Kidney tubule cell (primary cell): ENCODE results near the gene KLK6.
A peak's percentile ranks its signal among the peaks of the same experiment; 100 is the strongest.

Experiments
- DNase-seq: peaks from one replicate; pipeline ENCODE4 v3.0.0-alpha.2; 2018; ENCODE audit warnings: low spot score

Gene KLK6

DNA sequence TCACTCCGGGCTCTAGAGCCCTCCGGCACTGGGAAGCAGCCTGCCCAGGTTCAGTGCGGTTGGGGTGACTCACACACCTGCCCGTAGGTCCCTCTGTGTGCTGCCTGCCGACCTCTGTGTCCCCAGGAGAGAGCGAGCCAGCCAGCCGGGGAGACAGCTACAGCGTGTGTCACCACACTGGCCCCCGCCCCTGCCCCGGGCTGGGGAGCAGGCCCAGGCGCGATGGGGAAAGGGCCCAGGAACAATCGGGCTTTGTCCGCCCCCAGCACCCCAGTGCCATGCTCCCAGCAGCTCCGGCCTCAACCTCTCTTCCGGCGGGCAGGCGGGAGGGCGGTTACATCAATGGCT is at the start of gene KLK6:
KLK6 (minus strand) TSS at position 179 of the 348 bp plus-strand sequence. CDS start 1,487 bp downstream, outside the sequence.
- peak; percentile 79 for DNase-seq

- no peak for DNase-seq
These were observed 49.6 kb upstream of the KLK6 start for GRCh38 chr19:51018745-51019543.

GRCh38 chr19:51016798-51017683 is 47.6 kb upstream of the KLK6 start:
- DNase-seq = peak; percentile 56

DNA sequence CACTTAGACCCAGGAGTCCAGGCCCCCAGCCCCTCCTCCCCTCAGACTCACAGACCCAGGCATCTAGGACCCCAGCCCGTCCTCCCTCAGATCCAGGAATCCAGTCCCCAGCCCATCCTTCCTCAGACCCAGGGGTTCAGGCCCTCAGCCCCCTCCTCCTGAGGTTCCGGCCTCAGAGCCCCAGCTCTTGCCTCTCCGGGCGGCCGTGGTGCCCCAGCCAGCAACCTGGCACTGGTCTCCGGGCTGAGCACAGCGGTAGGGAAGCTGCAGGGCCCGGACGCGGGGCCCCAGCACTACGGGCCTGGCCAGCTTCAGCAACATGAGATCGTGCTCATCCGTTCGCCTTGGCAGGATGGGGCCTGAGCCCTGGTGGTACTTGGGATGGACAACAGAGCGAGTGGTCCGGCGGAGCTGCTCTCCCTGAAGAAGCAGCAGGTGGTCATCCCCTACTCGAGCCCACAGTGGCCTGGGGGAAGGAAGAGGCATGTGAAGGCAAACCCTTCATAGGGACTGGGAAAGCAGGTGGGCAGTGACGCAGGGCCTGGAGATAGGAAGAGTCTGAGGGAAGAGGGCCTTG is 46.4 kb upstream of the KLK6 start:
- no peak for DNase-seq

- DNase-seq = no peak
These were observed 44.9 kb upstream of the KLK6 start for GRCh38 chr19:51014242-51014641.

- peak; percentile 68 for DNase-seq
These were observed 43.3 kb upstream of the KLK6 start for GRCh38 chr19:51012661-51013190.

DNA sequence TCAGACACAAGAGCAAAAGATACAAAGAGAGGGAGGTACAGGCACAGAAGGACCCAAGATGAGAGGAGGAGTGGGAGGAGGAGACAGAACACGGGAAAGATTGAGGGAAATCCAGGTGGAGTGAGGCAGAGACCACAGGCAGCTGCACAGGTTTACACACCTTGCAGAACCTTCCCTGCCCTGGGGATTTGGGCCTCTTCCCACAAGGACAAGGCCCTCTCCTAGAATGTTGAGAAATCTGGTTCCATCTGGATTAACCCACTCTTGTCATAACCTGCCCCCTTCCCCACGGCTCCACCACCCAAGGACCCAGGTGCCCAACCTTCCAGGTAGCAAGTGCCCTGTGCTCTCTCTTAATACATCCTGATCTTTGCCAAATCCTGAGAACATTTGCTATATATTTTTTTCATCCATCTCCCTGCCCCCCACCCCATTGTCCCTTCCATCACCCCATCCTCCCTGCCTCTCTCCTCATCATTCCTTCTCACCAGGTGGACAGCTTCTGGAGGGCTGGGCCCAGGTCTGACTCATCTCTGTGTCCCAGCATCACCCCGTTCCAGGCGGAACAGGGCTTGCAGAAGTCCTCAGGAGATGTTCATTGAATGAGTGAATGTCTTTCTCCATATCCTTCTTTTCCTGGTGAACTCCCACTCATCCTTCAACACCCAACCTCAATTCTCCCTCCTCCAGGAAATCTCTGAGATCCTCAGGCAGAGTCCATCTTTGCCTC is 40.8 kb upstream of the KLK6 start:
- no peak for DNase-seq

DNA sequence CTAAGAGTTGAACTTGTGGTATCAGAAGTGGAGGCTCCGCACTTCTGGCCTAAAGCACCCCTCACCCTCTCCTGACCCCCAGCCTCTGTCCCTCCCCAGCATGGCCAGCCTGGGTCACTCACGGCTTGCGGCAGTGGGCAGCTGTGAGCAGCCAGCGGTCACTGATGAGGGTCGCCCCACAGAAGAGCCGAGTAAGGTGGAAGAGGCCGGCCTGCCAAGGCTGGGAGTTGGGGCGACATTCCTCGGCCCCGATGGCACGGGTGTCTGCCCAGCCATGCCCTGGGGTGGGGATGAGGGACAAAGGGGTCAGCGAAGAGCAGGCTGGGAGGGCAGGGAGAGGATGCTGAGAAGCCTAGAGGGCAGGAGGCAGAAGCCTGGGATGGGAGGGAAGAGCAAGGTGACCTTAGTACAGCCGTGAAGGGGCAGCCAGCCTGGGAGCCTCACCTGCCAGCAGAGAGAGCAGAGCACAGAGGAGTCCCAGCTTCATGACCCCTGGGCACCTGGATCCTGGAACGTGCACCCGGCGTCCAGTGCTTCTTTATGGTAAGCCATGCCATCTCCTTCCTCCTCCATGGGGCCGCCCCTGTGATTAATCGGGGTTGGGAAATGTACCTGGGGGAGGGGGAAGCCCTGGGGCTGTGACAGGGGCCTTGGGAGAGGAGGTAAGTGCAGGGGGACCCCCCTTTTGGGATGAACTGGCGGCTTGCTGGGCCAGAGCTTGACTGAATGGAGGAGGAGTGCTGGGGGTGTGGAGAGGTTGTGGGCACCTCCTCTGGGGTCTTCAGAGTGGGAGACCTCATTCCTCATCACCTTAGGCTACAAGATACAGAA is 39.9 kb upstream of the KLK6 start:
- DNase-seq = no peak

GRCh38 chr19:51007488-51007887 is 38.1 kb upstream of the KLK6 start:
- no peak for DNase-seq

DNA sequence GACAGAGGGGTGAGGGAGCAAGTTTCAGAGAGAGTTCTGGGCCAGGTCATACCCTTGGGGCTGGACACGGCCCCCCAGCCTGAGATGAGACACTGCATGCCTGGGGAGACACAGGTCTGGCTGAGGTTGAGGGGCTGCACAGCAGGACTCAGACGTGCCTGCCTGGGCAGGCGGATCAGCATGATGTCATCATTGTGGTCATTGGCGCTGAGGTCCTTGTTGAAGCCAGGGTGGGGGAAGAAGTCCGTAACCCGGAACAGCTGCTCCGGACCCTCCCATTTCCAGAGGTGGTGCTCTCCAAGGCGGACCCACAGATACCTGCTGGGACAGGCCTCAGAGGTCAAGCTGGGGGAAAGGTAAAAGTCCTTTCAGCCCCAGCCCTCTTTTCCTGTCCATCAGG is 37.0 kb upstream of the KLK6 start:
- DNase-seq = no peak

DNA sequence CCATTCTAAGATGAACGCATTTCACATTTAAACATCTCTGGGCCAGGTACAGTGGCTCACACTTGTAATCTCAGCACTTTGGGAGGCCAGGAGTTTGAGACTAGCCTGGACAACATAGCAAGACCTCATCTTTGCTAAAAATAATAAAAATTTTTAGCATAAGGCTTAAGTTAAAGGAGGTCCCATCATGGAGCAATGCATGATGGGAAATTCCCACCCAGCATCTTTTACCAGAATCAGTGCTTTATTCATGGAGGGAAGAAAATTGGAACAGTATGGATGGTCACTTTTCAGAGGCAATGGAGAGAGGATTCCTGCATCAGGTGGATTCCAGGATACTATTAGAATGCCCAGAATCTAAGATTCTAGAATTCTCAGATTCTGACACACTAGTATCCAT is 35.9 kb upstream of the KLK6 start:
- no peak for DNase-seq

DNA sequence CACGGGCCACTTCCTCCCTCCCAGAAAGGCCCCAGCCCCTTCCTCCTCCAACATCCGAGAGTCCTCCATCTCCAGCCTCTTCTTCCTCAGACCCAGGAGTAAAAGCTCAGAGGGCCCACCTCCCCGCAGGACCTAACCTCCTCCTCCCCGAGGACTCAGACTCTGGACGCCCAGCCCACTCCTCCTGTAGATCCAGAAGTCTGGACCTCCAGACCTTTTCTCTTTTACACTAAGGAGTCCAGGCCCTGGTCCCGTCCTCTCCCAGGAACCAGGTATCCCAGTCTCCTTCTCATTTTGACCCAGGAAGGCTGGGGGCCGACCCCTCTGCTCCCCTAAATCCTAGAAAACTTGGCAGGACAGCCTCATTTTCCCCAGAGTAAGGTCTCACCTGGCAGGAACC is 33.9 kb upstream of the KLK6 start:
- no peak for DNase-seq

DNA sequence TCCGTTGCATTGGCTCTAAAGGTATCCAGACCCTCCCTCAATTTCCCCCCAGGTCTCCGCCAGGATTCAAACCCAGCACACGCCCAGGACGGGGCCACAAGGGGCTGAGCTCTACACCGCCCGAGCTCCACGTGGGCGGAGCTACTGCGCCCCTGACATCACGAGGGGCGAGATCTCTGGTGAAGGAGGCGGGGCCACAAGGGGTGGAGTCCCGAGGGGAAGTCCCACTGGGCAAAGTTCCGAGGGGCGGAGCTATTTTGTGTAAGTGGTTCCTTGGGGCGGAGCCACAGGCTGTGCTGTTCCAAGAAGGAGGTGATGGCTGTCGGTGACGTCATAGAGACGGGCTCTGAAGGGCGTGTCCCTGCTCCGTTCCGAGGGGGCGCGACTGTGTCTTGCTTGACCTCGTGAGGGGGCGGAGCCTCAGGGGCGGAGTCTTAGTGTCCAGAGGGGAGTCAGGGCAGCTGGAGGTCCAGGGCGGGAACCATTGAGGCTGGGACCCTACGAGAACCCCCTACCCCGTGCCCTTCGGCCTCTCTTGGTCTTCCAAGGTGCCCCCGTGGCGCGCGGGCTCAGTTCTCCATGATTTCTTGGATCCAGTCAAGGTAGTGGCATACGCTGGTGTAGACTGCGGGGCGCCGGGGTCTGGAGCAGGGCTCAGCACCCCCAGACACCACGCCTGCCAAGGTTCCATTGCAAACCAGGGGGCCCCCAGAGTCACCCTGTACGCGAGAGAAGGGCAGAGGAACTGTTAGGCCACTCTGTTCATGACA is 33.3 kb upstream of the KLK6 start:
- DNase-seq = peak; percentile 29

- no peak for DNase-seq
These were observed 32.7 kb upstream of the KLK6 start for GRCh38 chr19:51002089-51002532.

GRCh38 chr19:51001515-51001914 is 32.1 kb upstream of the KLK6 start, which contains the start of gene KLK8:
TSS of gene KLK8 (minus strand) at chr19:51001604. CDS start at chr19:51001167, 437 bp downstream.
- no peak for DNase-seq

- DNase-seq = no peak
These were observed 31.6 kb upstream of the KLK6 start for GRCh38 chr19:51000981-51001380.

DNA sequence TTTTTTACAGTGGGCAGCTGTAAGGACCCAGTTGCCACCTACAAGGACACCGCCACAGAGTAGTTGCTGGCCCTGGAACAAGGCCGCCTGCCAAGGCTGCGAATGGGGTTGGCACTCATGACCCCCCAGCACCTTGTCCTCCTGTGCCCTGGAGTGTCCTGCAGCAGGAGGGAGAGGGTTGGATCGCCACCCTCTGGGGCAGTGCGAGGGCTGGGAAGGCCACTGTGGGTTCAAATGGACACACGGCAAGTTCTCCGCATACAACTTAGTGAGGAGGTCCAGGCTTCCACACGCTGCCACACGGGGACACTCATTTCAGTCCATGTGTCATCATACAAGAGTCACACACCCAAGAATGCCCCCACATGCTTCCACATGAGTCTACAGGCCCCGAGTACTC is 31.0 kb upstream of the KLK6 start:
- DNase-seq = no peak

DNA sequence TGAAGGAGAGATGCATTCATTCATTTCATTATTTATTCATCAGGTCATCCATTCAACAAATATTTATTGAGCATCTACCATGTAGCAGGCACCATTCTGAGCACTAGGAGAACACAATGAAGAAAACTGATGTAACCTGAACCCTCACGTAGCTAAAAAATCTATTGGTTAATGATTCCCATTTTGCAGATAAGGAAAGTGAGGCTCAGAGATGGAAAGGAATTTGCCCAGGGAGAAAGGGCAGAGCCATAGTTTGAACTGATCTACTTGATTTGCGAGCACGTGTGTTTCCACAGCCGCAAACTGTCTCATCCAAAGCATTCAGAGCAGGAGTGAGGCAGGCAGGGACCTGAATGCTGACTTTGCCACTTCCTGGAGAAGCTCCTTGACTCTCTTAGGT is 29.3 kb upstream of the KLK6 start:
- no peak for DNase-seq

- DNase-seq = no peak
These were observed 28.7 kb upstream of the KLK6 start for GRCh38 chr19:50998061-50998460.

GRCh38 chr19:50994129-50994528 is 24.7 kb upstream of the KLK6 start:
- DNase-seq = no peak
